Sigmoid colon (tissue), 4 donors: ENCODE data around the gene CAPSL.

ENCODE experiments used
- POLR2A ChIP-seq, 2 donors: fragments of 450-650 bp; IDR thresholded peaks; one replicate each; pipeline ENCODE4 v1.6.1; 2016; ENCODE audit warnings: antibody characterized with exemption in 2 of 2, mild to moderate bottlenecking in 2 of 2, moderate library complexity in 2 of 2
- POLR2AphosphoS5 ChIP-seq, 4 donors: sonication (generic); formaldehyde crosslinking; IDR thresholded peaks; one replicate each; pipeline ENCODE4 v1.6.1; 2017; ENCODE audit warnings: antibody characterized with exemption in 4 of 4
- TF ChIP-seq, protein P1 (sequence below), 4 experiments: fragments of 450-650 bp in 3 of 4; fragments of 200-600 bp in 1 of 4; IDR thresholded peaks; one replicate each; pipeline ENCODE4 v1.5.1; 2016 to 2019; ENCODE audit warnings: antibody characterized with exemption in 4 of 4, mild to moderate bottlenecking in 3 of 4, moderate library complexity in 2 of 4

- TF ChIP-seq, protein P1, sequence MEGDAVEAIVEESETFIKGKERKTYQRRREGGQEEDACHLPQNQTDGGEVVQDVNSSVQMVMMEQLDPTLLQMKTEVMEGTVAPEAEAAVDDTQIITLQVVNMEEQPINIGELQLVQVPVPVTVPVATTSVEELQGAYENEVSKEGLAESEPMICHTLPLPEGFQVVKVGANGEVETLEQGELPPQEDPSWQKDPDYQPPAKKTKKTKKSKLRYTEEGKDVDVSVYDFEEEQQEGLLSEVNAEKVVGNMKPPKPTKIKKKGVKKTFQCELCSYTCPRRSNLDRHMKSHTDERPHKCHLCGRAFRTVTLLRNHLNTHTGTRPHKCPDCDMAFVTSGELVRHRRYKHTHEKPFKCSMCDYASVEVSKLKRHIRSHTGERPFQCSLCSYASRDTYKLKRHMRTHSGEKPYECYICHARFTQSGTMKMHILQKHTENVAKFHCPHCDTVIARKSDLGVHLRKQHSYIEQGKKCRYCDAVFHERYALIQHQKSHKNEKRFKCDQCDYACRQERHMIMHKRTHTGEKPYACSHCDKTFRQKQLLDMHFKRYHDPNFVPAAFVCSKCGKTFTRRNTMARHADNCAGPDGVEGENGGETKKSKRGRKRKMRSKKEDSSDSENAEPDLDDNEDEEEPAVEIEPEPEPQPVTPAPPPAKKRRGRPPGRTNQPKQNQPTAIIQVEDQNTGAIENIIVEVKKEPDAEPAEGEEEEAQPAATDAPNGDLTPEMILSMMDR (IDR thresholded peaks at IDR 0.05) = no peak
- no peak for TF ChIP-seq POLR2A (IDR thresholded peaks at IDR 0.05)
- TF ChIP-seq POLR2AphosphoS5 (IDR thresholded peaks at IDR 0.05) = no peak
These were observed 30.2 kb downstream of the CAPSL start for GRCh38 chr5:35908228-35908627.
